Posterior vena cava (tissue), 2 donors: ENCODE measurements around the gene COA1. TPM values are rescaled to one million over a fixed set of nuclear protein-coding genes. Genes with fewer than 3 reads are reported as not detected.
"Not testable (repeated sequence)": the region's sequence is repeated elsewhere in the genome, so short reads cannot be mapped to it uniquely, and the experiment has no call there.

Experiments used
- DNase-seq: peaks from one replicate; pipeline ENCODE4 v3.0.0-alpha.2; 2020; ENCODE audit warnings: low spot score
- intact Hi-C, 2 donors: fragments of 100-400 bp; cut with DNase I; formaldehyde crosslinking; loops; one replicate each; pipeline versions ENCODE4 v1.14.1 to v1.14.2; 2022 to 2023
- total RNA-seq, 2 donors: library from RNA; stranded (reverse); fragmentation: NEBNext Ultra II Directional; extraction: Animal tissue kit (Norgen Biotek cat#: 25700); gene quantifications; one replicate each; pipeline ENCODE4 v1.2.1, GENCODE V29; 2021
- donor health status: DM: yes; HTN: yes; CAD: no.
- donor health status: DM: yes; HTN: yes; CAD: no.

The COA1 gene
- total RNA-seq, 2 donors from 2014 or later = 29.0 to 29.6 TPM

GRCh38 chr7:43621729-43622448 lies 107.4 kb downstream of the COA1 start:
- no peak for DNase-seq
- intact Hi-C loops = no loop called here

- no peak for DNase-seq
Measured at GRCh38 chr7:43619213-43620012, 109.9 kb downstream of the COA1 start.

GRCh38 chr7:43618073-43618472 lies 111.2 kb downstream of the COA1 start:
- intact Hi-C loops = no loop called here
- DNase-seq = no peak

More at GRCh38 chr7:43619213-43620012, 109.9 kb downstream of the COA1 start:
- intact Hi-C loops = no loop called here

GRCh38 chr7:43616977-43617376 lies 112.3 kb downstream of the COA1 start:
- DNase-seq = no peak
- intact Hi-C loops = no loop called here

GRCh38 chr7:43615558-43616145 lies 113.7 kb downstream of the COA1 start:
- intact Hi-C loops = no loop called here

GRCh38 chr7:43612599-43613589 lies 116.4 kb downstream of the COA1 start:
- intact Hi-C loops = no loop called here
- no peak for DNase-seq

More at GRCh38 chr7:43615558-43616145, 113.7 kb downstream of the COA1 start:
- DNase-seq = no peak

- DNase-seq = no peak
- intact Hi-C loops = no loop called here
Measured at GRCh38 chr7:43612128-43612527, 117.2 kb downstream of the COA1 start.

- intact Hi-C loops = no loop called here
- DNase-seq = no peak
Measured at GRCh38 chr7:43609097-43609496, 120.2 kb downstream of the COA1 start.

GRCh38 chr7:43604251-43604650 lies 125.1 kb downstream of the COA1 start:
- DNase-seq = no peak
- intact Hi-C loops = no loop called here

- no peak for DNase-seq
- intact Hi-C loops = no loop called here
Measured at GRCh38 chr7:43602256-43602655, 127.1 kb downstream of the COA1 start.

- no peak for DNase-seq
- intact Hi-C loops = no loop called here
Measured at GRCh38 chr7:43600056-43600455, 129.3 kb downstream of the COA1 start.

GRCh38 chr7:43596426-43596825 lies 132.9 kb downstream of the COA1 start:
- intact Hi-C loops, DNase-seq: not testable (repeated sequence)

- intact Hi-C loops = no loop called here
- no peak for DNase-seq
Measured at GRCh38 chr7:43594020-43594419, 135.3 kb downstream of the COA1 start.

- no peak for DNase-seq
- intact Hi-C loops = no loop called here
Measured at GRCh38 chr7:43593010-43593409, 136.3 kb downstream of the COA1 start.

- no peak for DNase-seq
- intact Hi-C loops = no loop called here
Measured at GRCh38 chr7:43592326-43592725, 137.0 kb downstream of the COA1 start.

GRCh38 chr7:43591558-43592180 lies 137.7 kb downstream of the COA1 start:
- intact Hi-C loops = no loop called here
- DNase-seq = no peak

- DNase-seq = no peak
- intact Hi-C loops = no loop called here
Measured at GRCh38 chr7:43590862-43591557, 138.3 kb downstream of the COA1 start.

- intact Hi-C loops = loop anchor here in 1 of 2 donors (10.0 kb wide), 1 partner anchor 55 kb away; no protein-coding TSS in a partner anchor
- DNase-seq = no peak
Measured at GRCh38 chr7:43589728-43590127, 139.6 kb downstream of the COA1 start.
